K562 (cell line): Measurements from ENCODE around the gene THEM5. TPM values are rescaled to one million over a fixed set of nuclear protein-coding genes. Genes with fewer than 3 reads are reported as not detected.

Experiments
- CAMTA2 ChIP-seq: fragments of 250-450 bp; sonication (Bioruptor Pico); conservative IDR thresholded peaks from 2 replicates; pipeline ENCODE4 v1.5.1; 2022
- SAP30 ChIP-seq: fragments of 200-600 bp; sonication (generic); IDR thresholded peaks from 2 replicates; pipeline ENCODE4 v1.6.1; 2012; ENCODE audit warnings: borderline replicate concordance, low read depth, mild to moderate bottlenecking, moderate library complexity, low read length, control low read depth, inconsistent platforms; ENCODE audit not compliant: insufficient read depth, poor library complexity, severe bottlenecking
- polyA plus RNA-seq, 8 experiments: library from polyadenylated mRNA; depleted of rRNA in 4 of 8; stranded (reverse) in 5 of 8; unstranded in 3 of 8; fragments of >200 nt; fragmentation: Nextera tagmentation in 2 of 8; fragmentation: Illumina TruSeq in 1 of 8; extraction: Ambion mirVana in 2 of 8; extraction: Trizol in 1 of 8; gene quantifications; 2 replicates each; pipeline versions ENCODE4 v1.2.1 to v1.2.3, GENCODE V29; 2011 to 2014; ENCODE audit warnings: inconsistent platforms in 1 of 8, missing spikeins in 1 of 8
- total RNA-seq, 7 experiments: library from RNA; depleted of rRNA in 6 of 7; stranded (reverse); fragments of >200 nt in 6 of 7; fragmentation: Illumina TruSeq in 2 of 7; extraction: Trizol in 2 of 7; gene quantifications; 2 replicates each; pipeline versions ENCODE4 v1.2.1 to v1.2.3, GENCODE V29; 2011 to 2021; ENCODE audit warnings: low replicate concordance in 1 of 7
- TF ChIP-seq, protein P1 (sequence below): fragments of 200-600 bp; sonication (generic); IDR thresholded peaks from one replicate; pipeline ENCODE4 v1.6.1; 2012; ENCODE audit warnings: mild to moderate bottlenecking, low read depth, low read length, inconsistent platforms

THEM5 gene
- total and polyA plus RNA-seq, 9 of the 15 experiments (the other 6 are each of a cell fraction or from before 2014, with no cell fraction given), result not detected

- TF ChIP-seq, protein P1, sequence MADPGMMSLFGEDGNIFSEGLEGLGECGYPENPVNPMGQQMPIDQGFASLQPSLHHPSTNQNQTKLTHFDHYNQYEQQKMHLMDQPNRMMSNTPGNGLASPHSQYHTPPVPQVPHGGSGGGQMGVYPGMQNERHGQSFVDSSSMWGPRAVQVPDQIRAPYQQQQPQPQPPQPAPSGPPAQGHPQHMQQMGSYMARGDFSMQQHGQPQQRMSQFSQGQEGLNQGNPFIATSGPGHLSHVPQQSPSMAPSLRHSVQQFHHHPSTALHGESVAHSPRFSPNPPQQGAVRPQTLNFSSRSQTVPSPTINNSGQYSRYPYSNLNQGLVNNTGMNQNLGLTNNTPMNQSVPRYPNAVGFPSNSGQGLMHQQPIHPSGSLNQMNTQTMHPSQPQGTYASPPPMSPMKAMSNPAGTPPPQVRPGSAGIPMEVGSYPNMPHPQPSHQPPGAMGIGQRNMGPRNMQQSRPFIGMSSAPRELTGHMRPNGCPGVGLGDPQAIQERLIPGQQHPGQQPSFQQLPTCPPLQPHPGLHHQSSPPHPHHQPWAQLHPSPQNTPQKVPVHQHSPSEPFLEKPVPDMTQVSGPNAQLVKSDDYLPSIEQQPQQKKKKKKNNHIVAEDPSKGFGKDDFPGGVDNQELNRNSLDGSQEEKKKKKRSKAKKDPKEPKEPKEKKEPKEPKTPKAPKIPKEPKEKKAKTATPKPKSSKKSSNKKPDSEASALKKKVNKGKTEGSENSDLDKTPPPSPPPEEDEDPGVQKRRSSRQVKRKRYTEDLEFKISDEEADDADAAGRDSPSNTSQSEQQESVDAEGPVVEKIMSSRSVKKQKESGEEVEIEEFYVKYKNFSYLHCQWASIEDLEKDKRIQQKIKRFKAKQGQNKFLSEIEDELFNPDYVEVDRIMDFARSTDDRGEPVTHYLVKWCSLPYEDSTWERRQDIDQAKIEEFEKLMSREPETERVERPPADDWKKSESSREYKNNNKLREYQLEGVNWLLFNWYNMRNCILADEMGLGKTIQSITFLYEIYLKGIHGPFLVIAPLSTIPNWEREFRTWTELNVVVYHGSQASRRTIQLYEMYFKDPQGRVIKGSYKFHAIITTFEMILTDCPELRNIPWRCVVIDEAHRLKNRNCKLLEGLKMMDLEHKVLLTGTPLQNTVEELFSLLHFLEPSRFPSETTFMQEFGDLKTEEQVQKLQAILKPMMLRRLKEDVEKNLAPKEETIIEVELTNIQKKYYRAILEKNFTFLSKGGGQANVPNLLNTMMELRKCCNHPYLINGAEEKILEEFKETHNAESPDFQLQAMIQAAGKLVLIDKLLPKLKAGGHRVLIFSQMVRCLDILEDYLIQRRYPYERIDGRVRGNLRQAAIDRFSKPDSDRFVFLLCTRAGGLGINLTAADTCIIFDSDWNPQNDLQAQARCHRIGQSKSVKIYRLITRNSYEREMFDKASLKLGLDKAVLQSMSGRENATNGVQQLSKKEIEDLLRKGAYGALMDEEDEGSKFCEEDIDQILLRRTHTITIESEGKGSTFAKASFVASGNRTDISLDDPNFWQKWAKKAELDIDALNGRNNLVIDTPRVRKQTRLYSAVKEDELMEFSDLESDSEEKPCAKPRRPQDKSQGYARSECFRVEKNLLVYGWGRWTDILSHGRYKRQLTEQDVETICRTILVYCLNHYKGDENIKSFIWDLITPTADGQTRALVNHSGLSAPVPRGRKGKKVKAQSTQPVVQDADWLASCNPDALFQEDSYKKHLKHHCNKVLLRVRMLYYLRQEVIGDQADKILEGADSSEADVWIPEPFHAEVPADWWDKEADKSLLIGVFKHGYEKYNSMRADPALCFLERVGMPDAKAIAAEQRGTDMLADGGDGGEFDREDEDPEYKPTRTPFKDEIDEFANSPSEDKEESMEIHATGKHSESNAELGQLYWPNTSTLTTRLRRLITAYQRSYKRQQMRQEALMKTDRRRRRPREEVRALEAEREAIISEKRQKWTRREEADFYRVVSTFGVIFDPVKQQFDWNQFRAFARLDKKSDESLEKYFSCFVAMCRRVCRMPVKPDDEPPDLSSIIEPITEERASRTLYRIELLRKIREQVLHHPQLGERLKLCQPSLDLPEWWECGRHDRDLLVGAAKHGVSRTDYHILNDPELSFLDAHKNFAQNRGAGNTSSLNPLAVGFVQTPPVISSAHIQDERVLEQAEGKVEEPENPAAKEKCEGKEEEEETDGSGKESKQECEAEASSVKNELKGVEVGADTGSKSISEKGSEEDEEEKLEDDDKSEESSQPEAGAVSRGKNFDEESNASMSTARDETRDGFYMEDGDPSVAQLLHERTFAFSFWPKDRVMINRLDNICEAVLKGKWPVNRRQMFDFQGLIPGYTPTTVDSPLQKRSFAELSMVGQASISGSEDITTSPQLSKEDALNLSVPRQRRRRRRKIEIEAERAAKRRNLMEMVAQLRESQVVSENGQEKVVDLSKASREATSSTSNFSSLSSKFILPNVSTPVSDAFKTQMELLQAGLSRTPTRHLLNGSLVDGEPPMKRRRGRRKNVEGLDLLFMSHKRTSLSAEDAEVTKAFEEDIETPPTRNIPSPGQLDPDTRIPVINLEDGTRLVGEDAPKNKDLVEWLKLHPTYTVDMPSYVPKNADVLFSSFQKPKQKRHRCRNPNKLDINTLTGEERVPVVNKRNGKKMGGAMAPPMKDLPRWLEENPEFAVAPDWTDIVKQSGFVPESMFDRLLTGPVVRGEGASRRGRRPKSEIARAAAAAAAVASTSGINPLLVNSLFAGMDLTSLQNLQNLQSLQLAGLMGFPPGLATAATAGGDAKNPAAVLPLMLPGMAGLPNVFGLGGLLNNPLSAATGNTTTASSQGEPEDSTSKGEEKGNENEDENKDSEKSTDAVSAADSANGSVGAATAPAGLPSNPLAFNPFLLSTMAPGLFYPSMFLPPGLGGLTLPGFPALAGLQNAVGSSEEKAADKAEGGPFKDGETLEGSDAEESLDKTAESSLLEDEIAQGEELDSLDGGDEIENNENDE, result peak; percentile 82
- TF ChIP-seq CAMTA2 (CRISPR knock-in tag), result no peak
- TF ChIP-seq SAP30, result no peak
These were observed 32.6 kb downstream of the THEM5 start (continued) for GRCh38 chr1:151820940-151821339.
